OCI-LY1 (cell line): Measurements from ENCODE around the gene VDAC1.

Experiments
- EZH2 ChIP-seq: fragments of 200-600 bp; sonication (generic), shearing (Covaris generic); IDR thresholded peaks from 2 replicates; pipeline ENCODE4 v1.8.0; 2017; ENCODE audit warnings: borderline replicate concordance, mixed run types, mild to moderate bottlenecking, antibody characterized with exemption, low read length, moderate library complexity, mixed read lengths
- TF ChIP-seq, protein P1 (sequence below): fragments of 200-600 bp; sonication (generic), shearing (Covaris generic); IDR thresholded peaks from 2 replicates; pipeline ENCODE4 v1.5.1; 2017; ENCODE audit warnings: mild to moderate bottlenecking, antibody characterized with exemption, low read length, moderate library complexity, mixed read lengths

DNA sequence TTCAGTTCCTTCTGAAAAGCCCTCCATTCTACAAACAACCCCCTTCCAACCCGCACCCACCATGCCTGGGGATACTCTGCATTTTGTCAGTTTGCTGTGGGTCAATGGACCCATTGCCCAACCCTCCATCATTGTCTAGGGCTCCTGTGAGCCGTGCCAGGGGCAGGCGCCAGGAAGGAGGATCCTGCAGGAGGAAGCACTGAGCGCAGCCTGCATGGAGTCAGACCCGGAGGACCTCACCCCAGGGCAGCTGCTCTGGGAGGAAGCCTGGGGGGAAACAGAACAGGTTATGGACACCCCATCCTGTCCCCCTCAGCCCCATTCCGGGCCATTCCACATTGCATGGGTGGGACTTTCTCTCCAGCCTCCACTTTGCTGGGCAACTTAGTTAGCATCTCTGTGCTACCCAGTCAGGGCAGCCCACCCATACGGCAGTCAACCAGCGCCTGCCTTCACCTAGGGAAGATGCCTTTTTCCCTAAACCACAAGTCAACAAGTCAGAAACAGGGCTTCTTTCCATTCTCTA, 48.6 kb upstream of the VDAC1 start:
- TF ChIP-seq, protein P1, sequence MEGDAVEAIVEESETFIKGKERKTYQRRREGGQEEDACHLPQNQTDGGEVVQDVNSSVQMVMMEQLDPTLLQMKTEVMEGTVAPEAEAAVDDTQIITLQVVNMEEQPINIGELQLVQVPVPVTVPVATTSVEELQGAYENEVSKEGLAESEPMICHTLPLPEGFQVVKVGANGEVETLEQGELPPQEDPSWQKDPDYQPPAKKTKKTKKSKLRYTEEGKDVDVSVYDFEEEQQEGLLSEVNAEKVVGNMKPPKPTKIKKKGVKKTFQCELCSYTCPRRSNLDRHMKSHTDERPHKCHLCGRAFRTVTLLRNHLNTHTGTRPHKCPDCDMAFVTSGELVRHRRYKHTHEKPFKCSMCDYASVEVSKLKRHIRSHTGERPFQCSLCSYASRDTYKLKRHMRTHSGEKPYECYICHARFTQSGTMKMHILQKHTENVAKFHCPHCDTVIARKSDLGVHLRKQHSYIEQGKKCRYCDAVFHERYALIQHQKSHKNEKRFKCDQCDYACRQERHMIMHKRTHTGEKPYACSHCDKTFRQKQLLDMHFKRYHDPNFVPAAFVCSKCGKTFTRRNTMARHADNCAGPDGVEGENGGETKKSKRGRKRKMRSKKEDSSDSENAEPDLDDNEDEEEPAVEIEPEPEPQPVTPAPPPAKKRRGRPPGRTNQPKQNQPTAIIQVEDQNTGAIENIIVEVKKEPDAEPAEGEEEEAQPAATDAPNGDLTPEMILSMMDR, result no peak
- TF ChIP-seq EZH2, result no peak
